ENCODE measurements around the gene FLVCR2. TPM values are rescaled to one million over a fixed set of nuclear protein-coding genes. Genes with fewer than 3 reads are reported as not detected.

FLVCR2 gene
- polyA plus RNA-seq, 1 of the 3 experiments (the other 2 are of a cell fraction) = 0.05 TPM

GRCh38 chr14:75548544-75548943 lies 29.9 kb upstream of the FLVCR2 start:
- CTCF ChIA-PET = interaction anchor here (0.9 to 5.2 kb wide), 5 partner anchors 9 to 243 kb away, joined by 3 to 31 read pairs (median 6); no protein-coding TSS in a partner anchor
- H3K4me3 ChIP-seq (ENCODE audit: low read depth in 2 of 2, low read length in 1 of 2) = no peak overlapping the region
- POLR2A ChIA-PET = no interaction called here
- H3K4me1 ChIP-seq (ENCODE audit: control insufficient read depth in 1 of 2, insufficient read depth in 2 of 2, low read depth in 1 of 2, low read length in 1 of 2) = no peaks in the 10 kb centered on the region; a peak in 1 of 4 replicates
- no peaks in the 10 kb centered on the region for H3K36me3 ChIP-seq (replicated peaks in 1 of 2; ENCODE audit: control insufficient read depth in 1 of 2, insufficient read depth in 2 of 2, low read length in 1 of 2)
- H3K27me3 ChIP-seq (ENCODE audit: insufficient read depth) = no peaks in the 10 kb centered on the region; the same call in 1 of the 2 replicates
- no peak for TF ChIP-seq RCOR1 (IDR thresholded peaks at IDR 0.05; ENCODE audit: low read length)
- TF ChIP-seq RFX5 (IDR thresholded peaks at IDR 0.05; ENCODE audit: low read length) = no peak
- no peak for TF ChIP-seq ZBTB33 (IDR thresholded peaks at IDR 0.05; ENCODE audit: borderline replicate concordance, low read depth)
- TF ChIP-seq TAF1 (IDR thresholded peaks at IDR 0.05; ENCODE audit: borderline replicate concordance, low read depth, low read length) = no peak
- no peak for TF ChIP-seq RXRA (IDR thresholded peaks at IDR 0.05; ENCODE audit: borderline replicate concordance, low read depth)
- no peak for TF ChIP-seq TCF12 (IDR thresholded peaks at IDR 0.05)
- H3K9me2 ChIP-seq = no peaks in the 10 kb centered on the region
- H3K27ac ChIP-seq (ENCODE audit: low read depth in 2 of 2, low read length in 1 of 2) = no peak overlapping the region
- H4K20me1 ChIP-seq (ENCODE audit: insufficient read depth) = no peaks in the 10 kb centered on the region
- DNase-seq = no peak
- H3K9ac ChIP-seq = no peak overlapping the region
- H2AFZ ChIP-seq (ENCODE audit: low read depth) = no peak overlapping the region
- no peak overlapping the region for H3K4me2 ChIP-seq
- H3K9me3 ChIP-seq = no peaks in the 10 kb centered on the region
- H3K79me2 ChIP-seq (ENCODE audit: insufficient read depth) = no peaks in the 10 kb centered on the region
- H3F3A ChIP-seq (replicated peaks; ENCODE audit: insufficient read depth) = no peaks in the 10 kb centered on the region
- WGBS (ENCODE audit: low lambda C conversion rate) = 41% methylated on average over 7 of the region's 7 CpGs

GRCh38 chr14:75549169-75549568 lies 29.3 kb upstream of the FLVCR2 start:
- CTCF ChIA-PET = interaction anchor here (0.9 to 5.2 kb wide), 5 partner anchors 10 to 243 kb away, joined by 3 to 31 read pairs (median 6); no protein-coding TSS in a partner anchor
- H3K27me3 ChIP-seq (ENCODE audit: insufficient read depth) = no peaks in the 10 kb centered on the region; the same call in 1 of the 2 replicates
- TF ChIP-seq FOXM1 (IDR thresholded peaks at IDR 0.05; ENCODE audit: low read depth) (no peak), RCOR1 (IDR thresholded peaks at IDR 0.05; ENCODE audit: low read length) (no peak), FOSL2 (IDR thresholded peaks at IDR 0.05; ENCODE audit: borderline replicate concordance, low read depth) (no peak), RXRA (IDR thresholded peaks at IDR 0.05; ENCODE audit: borderline replicate concordance, low read depth) (no peak), NRF1 (IDR thresholded peaks at IDR 0.05; ENCODE audit: low read depth, low read length) (no peak), POLR2AphosphoS5 (IDR thresholded peaks at IDR 0.05; ENCODE audit: low read depth, low read length) (no peak), FOXJ3 (CRISPR knock-in tag; IDR thresholded peaks at IDR 0.05) (no peak), EZH2phosphoT487 (IDR thresholded peaks at IDR 0.05; ENCODE audit: borderline replicate concordance, low read depth) (no peak), SMC3 (IDR thresholded peaks at IDR 0.05; ENCODE audit: low read depth, low read length) (no peak), IRF3 (IDR thresholded peaks at IDR 0.05; ENCODE audit: low read depth, low read length) (no peak), TAF1 (IDR thresholded peaks at IDR 0.05; ENCODE audit: borderline replicate concordance, low read depth, low read length) (no peak), ELF1 (IDR thresholded peaks at IDR 0.05) (no peak), EP300 (IDR thresholded peaks at IDR 0.05; ENCODE audit: borderline replicate concordance in 1 of 2, low read depth in 1 of 2, low read length in 1 of 2) (no peak), GATA2 (CRISPR knock-in tag; IDR thresholded peaks at IDR 0.05) (no peak), MEF2A (IDR thresholded peaks at IDR 0.05; ENCODE audit: borderline replicate concordance, low read depth) (no peak), USF1 (IDR thresholded peaks at IDR 0.05; ENCODE audit: borderline replicate concordance, low read depth) (no peak), MXI1 (IDR thresholded peaks at IDR 0.05; ENCODE audit: low read depth, low read length) (no peak)
- H2AFZ ChIP-seq (ENCODE audit: low read depth) = no peak overlapping the region
- no peaks in the 10 kb centered on the region for H3K9me2 ChIP-seq
- H3K4me2 ChIP-seq = no peak overlapping the region
- H3K4me1 ChIP-seq (ENCODE audit: control insufficient read depth in 1 of 2, insufficient read depth in 2 of 2, low read depth in 1 of 2, low read length in 1 of 2) = peaks cover 0 to 2% of the 10 kb centered on the region in 2 experiments; a peak in 2 of 4 replicates
- no peak overlapping the region for H3K9ac ChIP-seq
- 71% methylated on average over 5 of the region's 5 CpGs for WGBS (ENCODE audit: low lambda C conversion rate)
- no peak overlapping the region for H3K27ac ChIP-seq (ENCODE audit: low read depth in 2 of 2, low read length in 1 of 2)
- H3F3A ChIP-seq (replicated peaks; ENCODE audit: insufficient read depth) = no peaks in the 10 kb centered on the region
- POLR2A ChIA-PET = no interaction called here
- H3K4me3 ChIP-seq (ENCODE audit: low read depth in 2 of 2, low read length in 1 of 2) = no peak overlapping the region
- H4K20me1 ChIP-seq (ENCODE audit: insufficient read depth) = no peaks in the 10 kb centered on the region
- DNase-seq = no peak
- H3K9me3 ChIP-seq = no peaks in the 10 kb centered on the region
- no peaks in the 10 kb centered on the region for H3K79me2 ChIP-seq (ENCODE audit: insufficient read depth)
- no peaks in the 10 kb centered on the region for H3K36me3 ChIP-seq (replicated peaks in 1 of 2; ENCODE audit: control insufficient read depth in 1 of 2, insufficient read depth in 2 of 2, low read length in 1 of 2)

Data from SK-N-SH (cell line).